CD4-positive, alpha-beta T cell treated with Interleukin-21 for 1 hour (primary cell): Measurements from ENCODE around the gene FAT1.

ENCODE experiments used
- DNase-seq: peaks from one replicate; pipeline ENCODE4 v3.0.0-alpha.2; 2020

FAT1 gene

DNA sequence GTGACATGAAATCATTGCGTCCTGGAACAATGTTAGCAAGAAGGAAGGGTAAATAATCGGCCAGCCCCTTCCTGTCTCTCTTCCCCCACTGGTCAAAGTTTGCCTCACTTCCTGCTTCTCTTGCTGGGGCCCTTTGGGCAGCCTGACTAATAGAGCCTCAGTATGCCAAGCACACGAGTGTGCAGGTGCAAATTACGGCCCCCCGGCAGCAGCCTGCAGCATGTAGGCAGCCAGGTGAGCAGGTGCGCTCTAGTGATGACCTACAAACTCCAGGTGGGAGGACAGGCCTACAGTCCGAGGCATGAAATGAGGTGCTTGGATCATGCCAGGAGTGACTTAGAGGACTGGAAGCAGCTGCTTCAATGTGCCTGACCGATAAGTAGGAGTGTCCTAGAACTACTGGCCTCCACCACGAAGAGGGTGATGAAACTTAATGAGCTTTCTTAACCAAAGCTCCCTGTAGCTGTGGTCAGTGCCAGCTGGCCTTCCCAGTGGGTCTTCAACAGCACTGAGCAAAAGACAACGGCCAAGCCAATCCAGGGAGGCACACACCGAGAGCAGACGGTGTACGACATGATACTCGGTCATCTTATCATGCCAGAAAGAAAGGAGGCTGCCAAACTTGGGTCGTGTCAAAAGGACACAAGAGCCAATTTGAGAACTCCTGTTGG, 26.1 kb upstream of the FAT1 start:
- no peak for DNase-seq

DNA sequence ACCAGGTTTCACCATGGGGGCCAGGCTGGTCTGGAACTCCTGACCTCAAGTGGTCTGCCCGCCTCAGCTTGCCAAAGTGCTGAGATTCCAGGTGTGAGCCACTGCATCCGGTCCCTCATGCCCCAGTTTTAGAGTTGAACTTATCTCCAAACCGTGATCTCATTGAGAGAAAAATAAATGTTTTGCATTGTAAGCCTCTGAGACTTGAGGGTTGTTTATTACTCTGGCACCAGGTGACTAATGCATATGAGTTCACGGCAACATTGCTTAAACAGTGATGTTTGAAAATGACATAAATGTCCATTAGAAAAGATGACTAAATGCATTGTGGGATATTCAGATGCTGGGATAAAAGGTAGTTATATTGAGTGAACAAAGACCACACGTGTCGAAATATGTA, 22.9 kb upstream of the FAT1 start:
- no peak for DNase-seq

- no peak for DNase-seq
These were observed 19.6 kb upstream of the FAT1 start for GRCh38 chr4:186743261-186743660.

DNA sequence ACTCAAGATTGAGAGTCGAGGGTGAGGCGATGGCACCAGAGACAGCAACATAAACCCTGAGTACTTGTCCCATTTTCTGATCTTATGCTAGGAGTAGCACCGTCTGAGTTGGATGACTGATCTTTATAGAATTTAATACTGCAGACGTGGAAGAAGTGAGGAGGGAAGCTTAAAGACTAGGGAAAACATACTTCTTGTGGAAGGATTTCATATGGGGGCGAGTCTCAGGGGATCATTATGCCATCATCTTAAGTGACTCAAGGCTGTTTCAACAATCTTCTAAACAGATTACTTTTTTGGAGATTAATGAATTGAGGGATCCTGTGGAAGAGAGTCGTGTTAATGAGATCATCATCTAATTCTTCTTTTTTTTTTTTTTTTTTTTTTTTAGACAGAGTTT, 17.2 kb upstream of the FAT1 start:
- DNase-seq: no peak

- no peak for DNase-seq
These were observed 16.3 kb upstream of the FAT1 start for GRCh38 chr4:186739802-186740434.

DNA sequence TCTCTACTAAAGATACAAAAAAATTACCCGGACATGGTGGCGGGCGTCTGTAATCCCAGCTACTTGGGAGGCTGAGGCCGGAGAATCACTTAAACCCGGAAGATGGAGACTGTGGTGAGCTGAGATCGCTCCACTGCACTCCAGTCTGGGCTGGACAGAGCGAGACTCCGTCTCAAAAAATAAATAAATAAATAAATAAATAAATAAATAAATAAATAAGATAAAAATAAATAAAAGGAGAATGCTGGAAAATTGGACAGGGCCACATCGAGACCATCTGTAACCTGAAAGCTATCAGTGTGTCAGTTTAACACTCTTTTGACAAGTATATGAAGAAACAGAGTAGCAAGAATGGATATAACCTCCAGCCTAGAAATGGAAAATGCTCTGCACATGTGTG, 15.7 kb upstream of the FAT1 start:
- DNase-seq: no peak

DNA sequence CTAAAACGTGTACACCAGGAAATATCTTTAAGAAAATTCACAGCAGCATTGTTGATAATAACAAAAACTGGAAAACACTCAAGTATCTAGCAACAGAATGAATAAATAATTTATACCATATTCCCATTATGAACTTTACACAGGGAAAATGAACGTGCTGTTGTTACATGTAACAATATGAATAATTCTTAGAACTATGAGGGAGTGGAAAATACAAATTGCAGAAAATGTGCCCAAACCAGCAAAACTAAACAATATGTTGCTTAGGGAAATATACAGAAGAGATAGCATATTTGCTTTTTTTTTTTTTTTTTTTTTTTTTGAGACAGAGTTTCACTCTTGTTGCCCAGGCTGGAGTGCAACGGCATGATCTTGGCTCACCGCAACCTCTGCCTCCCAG, 14.8 kb upstream of the FAT1 start:
- no peak for DNase-seq

DNA sequence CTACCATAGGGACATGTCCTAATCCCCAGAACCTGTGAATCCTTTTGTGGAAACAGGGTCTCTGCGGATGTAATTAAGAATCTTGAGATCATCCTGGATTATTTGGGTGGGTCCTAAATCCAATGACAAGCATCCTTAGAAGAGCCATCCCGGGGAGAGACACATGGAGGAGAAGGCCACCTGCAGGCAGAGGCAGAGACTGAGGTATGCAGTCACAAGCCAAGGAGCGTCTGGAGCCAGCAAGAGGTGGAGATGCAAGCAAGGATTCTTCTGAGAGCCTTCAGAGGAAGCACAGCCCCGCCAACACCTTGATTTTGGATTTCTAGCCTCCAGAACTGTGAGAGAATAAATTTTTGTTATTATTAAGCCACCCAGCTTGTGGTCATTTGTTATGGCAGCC, 13.8 kb upstream of the FAT1 start:
- DNase-seq: no peak

DNA sequence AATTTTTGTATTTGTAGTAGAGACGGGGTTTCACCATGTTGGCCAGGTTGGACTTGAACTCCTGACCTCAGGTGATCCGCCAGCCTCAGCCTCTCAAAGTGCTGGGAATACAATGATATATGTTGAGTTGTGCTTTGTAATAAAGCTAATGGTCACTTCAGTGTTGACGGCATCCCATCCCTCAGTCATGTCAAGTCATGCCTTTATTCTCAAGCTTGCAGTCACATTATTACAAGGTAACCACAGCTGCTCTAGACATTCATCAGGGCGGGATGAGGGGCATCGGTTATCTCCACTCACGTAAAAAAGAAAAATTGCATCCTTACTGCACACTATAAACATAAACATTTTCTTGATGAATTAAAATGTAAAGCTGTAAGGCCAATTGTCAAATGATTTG, 12.8 kb upstream of the FAT1 start:
- DNase-seq: no peak

DNA sequence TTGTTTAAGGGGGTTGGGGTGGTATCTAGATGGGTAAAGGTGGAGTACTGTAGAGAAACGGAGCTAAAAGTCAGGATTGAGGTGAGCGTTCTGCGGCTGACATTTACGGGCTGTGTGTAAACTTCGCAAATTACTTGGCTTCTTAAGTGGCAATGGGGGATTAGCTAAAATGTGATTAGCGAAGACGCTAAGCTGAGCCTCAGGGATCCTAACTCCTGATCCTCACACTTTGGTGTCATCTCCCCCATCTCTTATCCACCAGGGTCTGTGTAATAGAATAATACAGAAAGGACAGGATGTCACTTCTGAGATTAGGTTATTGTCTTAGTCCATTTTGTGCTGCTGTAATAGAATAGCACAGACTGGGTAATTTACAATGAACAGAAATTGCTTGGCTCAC, 10.6 kb upstream of the FAT1 start:
- DNase-seq: no peak

DNA sequence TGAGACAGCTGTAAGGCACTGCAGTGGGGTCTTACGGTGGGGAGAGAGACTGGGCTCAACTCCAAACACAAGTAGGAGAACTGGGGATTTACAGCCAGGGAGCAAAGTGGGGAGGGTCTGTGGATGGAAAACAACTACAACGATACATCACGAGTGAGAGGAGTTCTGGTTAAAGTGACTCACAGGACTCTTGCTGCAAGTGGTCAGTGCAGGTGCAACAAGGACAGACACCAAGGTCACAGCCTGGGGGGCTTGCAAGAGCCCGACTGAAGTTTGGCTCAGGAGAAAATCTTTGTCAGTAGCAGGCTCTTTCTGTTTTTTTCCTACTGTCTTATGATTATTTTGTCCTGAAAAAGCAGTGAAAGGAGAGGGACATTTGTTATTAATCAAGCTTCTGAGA, 10.1 kb upstream of the FAT1 start:
- DNase-seq: no peak

- no peak for DNase-seq
These were observed 7.0 kb upstream of the FAT1 start for GRCh38 chr4:186730621-186731020.

- no peak for DNase-seq
These were observed 6.2 kb upstream of the FAT1 start for GRCh38 chr4:186729856-186730255.

GRCh38 chr4:186728631-186729271, 5.1 kb upstream of the FAT1 start:
- DNase-seq: no peak

DNA sequence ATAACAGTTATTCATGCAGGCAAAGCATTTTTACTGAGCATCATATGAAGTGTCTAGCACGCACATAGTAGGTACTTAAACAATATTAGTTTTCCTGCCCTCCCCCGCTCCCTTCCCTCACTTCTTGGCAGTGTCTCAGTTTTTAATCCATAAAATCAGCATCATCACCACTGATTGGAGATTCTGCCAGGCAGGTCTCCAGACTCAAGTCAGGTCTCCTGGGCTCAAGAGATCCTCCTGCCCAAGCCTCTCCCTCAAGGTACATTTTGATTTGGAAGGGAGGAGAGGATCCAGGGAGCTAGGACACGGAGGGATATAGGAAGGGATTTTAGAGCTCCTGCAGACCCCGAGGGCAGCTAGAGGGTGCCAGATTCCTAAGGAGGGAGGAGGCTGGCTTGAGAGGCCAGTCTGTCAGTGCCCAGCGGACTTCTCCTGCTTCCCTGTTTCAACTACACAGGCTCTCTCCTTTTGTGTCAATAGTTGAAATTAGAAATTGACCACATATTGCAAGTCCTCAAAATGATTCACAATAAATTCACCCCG, 4.4 kb upstream of the FAT1 start:
- DNase-seq: no peak

DNA sequence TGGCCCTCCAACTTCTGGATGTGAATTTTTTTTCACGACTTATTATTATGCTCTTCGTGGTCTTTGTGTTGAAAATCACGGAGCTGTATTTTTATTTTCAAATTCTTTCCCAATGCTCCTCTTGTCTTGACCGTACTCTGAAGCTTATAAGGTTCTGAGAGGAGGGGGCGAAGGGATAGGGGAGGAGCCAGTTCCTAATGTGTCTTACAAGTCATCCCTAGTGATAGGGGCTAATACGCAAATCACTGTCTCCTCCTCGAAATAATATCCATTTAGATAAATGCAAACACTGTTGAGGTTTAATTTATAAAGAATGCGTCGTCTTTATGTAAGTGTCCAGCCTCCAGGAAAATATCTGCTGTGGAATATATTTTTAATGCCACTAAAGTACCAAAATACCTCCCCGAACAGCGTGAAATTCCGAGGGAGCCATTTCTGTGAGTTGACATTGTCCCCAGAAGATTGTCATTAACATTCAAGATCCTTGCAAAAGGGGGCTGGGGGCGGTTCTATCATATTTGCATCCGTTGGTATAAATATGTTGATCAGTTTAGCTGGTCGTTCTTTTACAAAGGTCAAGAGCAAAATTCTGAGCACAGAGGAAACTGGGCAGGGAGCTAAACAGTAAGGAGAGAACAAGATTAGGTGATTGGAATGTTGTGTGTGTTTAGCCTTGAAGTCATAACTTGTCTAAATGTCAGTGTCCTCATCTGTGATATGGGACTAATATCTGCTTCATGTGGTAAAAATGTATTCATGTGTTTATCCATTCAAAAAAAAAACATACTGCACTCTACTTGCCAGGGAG, 3.7 kb upstream of the FAT1 start:
- no peak for DNase-seq

DNA sequence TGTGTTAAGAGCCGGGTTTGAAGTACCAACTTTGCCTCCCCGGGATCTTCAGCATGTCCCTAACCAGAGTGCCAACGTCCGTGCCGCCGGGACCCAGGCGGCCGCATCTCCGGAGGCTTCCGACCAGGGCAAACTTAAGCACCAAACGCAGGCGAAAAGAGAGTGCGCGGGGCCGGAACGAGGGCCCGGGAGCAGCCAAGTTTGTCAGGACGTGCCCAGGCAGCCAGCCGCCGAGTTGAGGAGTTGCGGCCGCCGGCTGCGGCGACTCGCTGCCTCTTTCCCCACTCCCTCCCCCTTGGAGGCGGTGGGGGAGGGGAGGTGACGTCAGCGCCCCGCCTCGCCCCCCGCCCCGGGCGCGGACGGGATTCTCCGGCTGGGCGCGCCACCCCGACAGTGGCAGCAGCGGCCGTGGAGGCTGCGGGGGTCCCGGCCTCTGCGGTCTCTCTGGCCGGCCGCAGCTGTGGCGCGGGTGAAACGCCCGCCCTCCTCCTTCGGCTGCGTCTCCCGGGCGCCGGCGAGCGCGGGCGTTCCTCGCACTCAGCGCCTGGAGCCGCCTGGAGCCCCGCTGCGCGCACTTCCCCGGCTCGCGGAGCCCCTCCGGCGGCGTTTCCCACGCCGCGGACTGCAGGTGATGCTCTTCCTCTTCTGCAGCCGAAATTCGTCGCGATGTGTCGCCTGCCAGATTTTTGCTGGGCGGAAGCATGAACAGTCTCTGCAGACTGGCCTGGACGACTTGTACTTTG, 2.9 kb upstream of the FAT1 start:
- DNase-seq: no peak

- no peak for DNase-seq
These were observed 2.1 kb upstream of the FAT1 start for GRCh38 chr4:186725469-186726425.

DNA sequence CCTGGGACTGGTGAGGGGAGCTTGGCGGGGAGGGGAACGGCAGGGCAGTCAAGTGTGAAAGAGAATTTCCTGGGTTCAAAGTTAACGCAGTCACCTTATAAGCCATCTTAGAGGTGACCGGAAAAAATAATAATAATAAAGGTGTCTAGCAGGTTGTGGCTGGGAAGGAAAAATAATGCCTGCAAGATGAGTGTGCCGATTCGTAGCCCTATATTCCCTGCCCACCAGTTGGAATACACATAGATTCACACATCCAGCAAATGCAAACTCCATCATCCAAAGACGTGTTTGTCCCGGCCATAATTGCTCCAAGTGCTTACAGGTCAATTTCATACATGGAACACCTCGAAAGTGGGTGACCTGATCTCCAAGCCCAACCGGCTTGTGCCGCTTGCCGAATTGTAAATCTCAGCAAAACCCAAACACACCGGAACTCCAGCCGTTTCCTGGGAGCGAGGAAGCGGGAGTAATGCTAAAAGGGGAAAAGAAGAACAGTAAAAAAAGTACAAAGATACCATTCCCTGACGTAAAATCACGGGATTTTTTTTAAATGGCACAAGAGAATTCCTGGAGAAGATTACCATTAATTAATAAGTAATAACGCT, 1.3 kb upstream of the FAT1 start:
- no peak for DNase-seq

GRCh38 chr4:186724058-186724863, 605 bp upstream of the FAT1 start:
- no peak for DNase-seq
